Karpas-422 (cell line): ENCODE data around the gene MFAP3. TPM values are rescaled to one million over a fixed set of nuclear protein-coding genes. Genes with fewer than 3 reads are reported as not detected.

ENCODE experiments used
- DNase-seq: peaks from one replicate; pipeline ENCODE4 v3.0.0-alpha.2; 2015
- H2AFZ ChIP-seq: fragments of 200-600 bp; sonication (generic); 2 replicates; pipeline ENCODE4 v1.6.1; 2014; ENCODE audit warnings: antibody characterized with exemption, low read length, mixed read lengths
- H3K27ac ChIP-seq: fragments of 200-600 bp; sonication (generic); 2 replicates; pipeline ENCODE4 v1.5.1; 2014; ENCODE audit warnings: mild to moderate bottlenecking, low read length, moderate library complexity
- H3K27me3 ChIP-seq: fragments of 200-600 bp; sonication (generic); 2 replicates; pipeline ENCODE4 v1.6.1; 2014; ENCODE audit warnings: low read length, mixed read lengths
- H3K36me3 ChIP-seq: fragments of 200-600 bp; sonication (generic); 2 replicates; pipeline ENCODE4 v1.6.1; 2014; ENCODE audit warnings: low read length, mixed read lengths; ENCODE audit not compliant: insufficient read depth
- H3K4me1 ChIP-seq: fragments of 200-600 bp; sonication (generic); 2 replicates; pipeline ENCODE4 v1.6.1; 2014; ENCODE audit warnings: mild to moderate bottlenecking, low read length, mixed read lengths
- H3K4me2 ChIP-seq: fragments of 200-600 bp; sonication (generic); 2 replicates; pipeline ENCODE4 v1.6.1; 2014; ENCODE audit warnings: low read length, low read depth, mild to moderate bottlenecking; ENCODE audit not compliant: poor library complexity, severe bottlenecking
- H3K4me3 ChIP-seq: fragments of 200-600 bp; sonication (generic); 2 replicates; pipeline ENCODE4 v1.5.1; 2014; ENCODE audit warnings: mild to moderate bottlenecking, antibody characterized with exemption, low read length, mixed read lengths
- H3K79me2 ChIP-seq: fragments of 200-600 bp; sonication (generic); 2 replicates; pipeline ENCODE4 v1.6.1; 2014; ENCODE audit warnings: mild to moderate bottlenecking, low read length, mixed read lengths
- H3K9ac ChIP-seq: fragments of 200-600 bp; sonication (generic); 2 replicates; pipeline ENCODE4 v1.6.0; 2014; ENCODE audit warnings: low read length
- H3K9me2 ChIP-seq: fragments of 200-600 bp; sonication (generic), shearing (Covaris generic); replicated peaks from 2 replicates; pipeline ENCODE4 v1.6.0; 2014; ENCODE audit warnings: mild to moderate bottlenecking, low read length, moderate library complexity; ENCODE audit not compliant: insufficient read depth
- H3K9me3 ChIP-seq: fragments of 300-700, 200-600 bp; sonication (generic); 2 replicates; pipeline ENCODE4 v1.6.1; 2014; ENCODE audit warnings: low read length, mixed read lengths
- H4K20me1 ChIP-seq: fragments of 200-600 bp; sonication (generic); 2 replicates; pipeline ENCODE4 v1.6.1; 2014; ENCODE audit warnings: mild to moderate bottlenecking, antibody characterized with exemption, low read length, low read depth; ENCODE audit not compliant: insufficient read depth
- total RNA-seq: library from RNA; depleted of rRNA; stranded (reverse); fragments of >200 nt; shearing (Covaris generic); gene quantifications from 2 replicates; pipeline ENCODE4 v1.2.3, GENCODE V29; 2014; ENCODE audit warnings: low replicate concordance

MFAP3 gene
- total RNA-seq, 1 experiment from 2014 or later: 30.4 TPM

DNA sequence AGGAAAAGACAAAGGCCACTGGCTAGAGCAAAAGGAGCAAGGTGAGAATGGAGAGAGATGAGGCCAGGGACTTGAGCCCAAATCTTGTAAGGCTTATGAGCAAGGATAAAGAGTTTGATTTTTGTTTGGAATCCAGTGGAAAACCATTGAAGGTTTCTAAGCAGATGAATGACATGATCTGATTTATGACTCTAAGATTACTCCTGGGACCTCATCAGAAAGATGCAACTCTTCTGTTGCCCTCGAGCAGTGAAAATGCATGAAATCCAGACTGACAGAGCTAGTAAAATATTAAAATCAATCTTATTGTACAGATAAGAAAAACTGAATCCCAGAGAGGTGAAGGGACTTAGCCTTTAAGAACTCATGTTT lies 677 bp downstream of the MFAP3 start:
- H3K79me2 ChIP-seq: peaks cover 78% of the 10 kb centered on the region
- no peaks in the 10 kb centered on the region for H3K9me2 ChIP-seq
- H3K4me2 ChIP-seq: peak overlapping the region; percentile 86
- H3K9ac ChIP-seq: peak overlapping the region; percentile 82
- no peak for DNase-seq
- H3K36me3 ChIP-seq: no peaks in the 10 kb centered on the region
- H2AFZ ChIP-seq: no peak overlapping the region; the same call in 1 of the 2 replicates
- peaks cover 47% of the 10 kb centered on the region for H3K4me1 ChIP-seq
- H3K9me3 ChIP-seq: no peaks in the 10 kb centered on the region
- H3K27me3 ChIP-seq: no peaks in the 10 kb centered on the region
- H4K20me1 ChIP-seq: peaks cover 13% of the 10 kb centered on the region; the same call in 1 of the 2 replicates
- peak overlapping the region; percentile 82; the same call in 1 of the 2 replicates for H3K27ac ChIP-seq
- H3K4me3 ChIP-seq: peak overlapping the region; percentile 93

DNA sequence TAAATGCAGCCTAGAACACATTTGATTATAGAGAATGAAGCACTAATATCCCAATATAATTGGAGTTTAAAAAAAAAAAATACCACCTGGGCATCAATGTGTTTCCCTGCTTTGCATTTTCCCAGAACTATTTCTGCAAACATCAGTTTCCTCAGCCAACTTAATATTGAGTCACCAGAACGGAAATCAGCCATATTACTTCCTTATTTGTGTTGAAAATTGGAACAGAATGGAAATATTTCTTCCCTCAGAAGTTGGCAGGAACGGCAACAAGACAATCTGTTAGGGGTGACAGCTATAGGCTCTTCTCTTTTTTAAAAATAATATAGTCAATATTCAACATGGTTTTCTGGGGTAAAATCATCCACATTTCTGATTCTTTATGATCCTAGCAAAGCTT lies 4.0 kb downstream of the MFAP3 start:
- Histone ChIP-seq H4K20me1 (peaks cover 22% of the 10 kb centered on the region), H3K9me3 (no peaks in the 10 kb centered on the region), H2AFZ (no peak overlapping the region), H3K4me3 (no peak overlapping the region), H3K36me3 (no peaks in the 10 kb centered on the region), H3K27ac (no peak overlapping the region), H3K4me2 (no peak overlapping the region), H3K79me2 (peaks cover 83% of the 10 kb centered on the region), H3K4me1 (peaks cover 34% of the 10 kb centered on the region), H3K27me3 (no peaks in the 10 kb centered on the region), H3K9me2 (no peaks in the 10 kb centered on the region), H3K9ac (no peak overlapping the region)
- DNase-seq: no peak

DNA sequence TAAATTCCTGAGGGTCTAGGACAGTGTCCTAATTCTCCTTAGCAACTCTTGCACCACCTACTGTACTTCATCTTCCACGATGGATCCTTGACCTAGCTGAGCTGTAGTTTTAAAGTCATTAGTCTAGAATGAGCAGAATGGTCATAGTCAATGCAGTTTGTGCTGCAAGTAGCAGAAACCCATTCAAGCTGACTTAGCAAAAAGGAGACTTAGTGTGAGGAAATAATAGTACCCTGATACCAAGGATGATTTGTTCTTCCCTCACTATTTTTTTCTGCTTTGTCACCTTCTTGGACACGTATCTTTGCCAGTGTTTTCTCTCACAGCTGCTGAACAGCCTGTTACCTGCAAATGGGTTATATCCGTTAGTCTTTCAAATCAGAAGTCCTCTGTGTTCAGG lies 5.3 kb downstream of the MFAP3 start:
- H3K27me3 ChIP-seq: no peaks in the 10 kb centered on the region
- no peak overlapping the region for H3K4me2 ChIP-seq
- no peaks in the 10 kb centered on the region for H3K9me2 ChIP-seq
- H3K4me3 ChIP-seq: no peak overlapping the region
- no peak overlapping the region for H3K9ac ChIP-seq
- no peaks in the 10 kb centered on the region; the same call in 1 of the 2 replicates for H3K36me3 ChIP-seq
- H3K9me3 ChIP-seq: no peaks in the 10 kb centered on the region
- peaks cover 30% of the 10 kb centered on the region for H4K20me1 ChIP-seq
- peaks cover 32% of the 10 kb centered on the region for H3K4me1 ChIP-seq
- H3K79me2 ChIP-seq: peaks cover 75% of the 10 kb centered on the region
- DNase-seq: no peak
- H2AFZ ChIP-seq: no peak overlapping the region
- H3K27ac ChIP-seq: no peak overlapping the region

DNA sequence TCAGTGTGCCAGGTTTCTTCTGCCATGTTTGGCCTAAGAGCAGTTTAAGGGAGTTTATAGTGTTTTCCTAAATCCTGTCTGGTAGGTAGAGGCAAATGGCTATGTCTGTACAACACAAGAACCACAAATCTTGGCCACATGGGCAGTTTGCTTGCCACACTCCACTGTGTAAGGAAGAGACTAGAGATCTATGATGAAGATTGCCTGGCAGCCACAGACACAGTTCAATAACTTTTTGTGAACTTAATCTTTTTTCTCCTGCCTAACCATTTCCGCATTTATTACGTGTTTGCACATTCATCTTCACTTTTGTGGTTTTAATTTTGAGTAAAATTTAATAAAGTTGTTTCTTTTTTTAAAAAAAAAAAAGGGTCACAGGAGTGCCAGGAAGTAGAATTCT lies 5.8 kb downstream of the MFAP3 start:
- Histone ChIP-seq H2AFZ (no peak overlapping the region), H4K20me1 (peaks cover 35% of the 10 kb centered on the region), H3K79me2 (peaks cover 70% of the 10 kb centered on the region), H3K4me3 (no peak overlapping the region), H3K4me1 (peaks cover 30% of the 10 kb centered on the region), H3K9me2 (no peaks in the 10 kb centered on the region), H3K27me3 (no peaks in the 10 kb centered on the region), H3K9ac (no peak overlapping the region), H3K4me2 (no peak overlapping the region), H3K27ac (no peak overlapping the region), H3K9me3 (no peaks in the 10 kb centered on the region), H3K36me3 (peaks cover 4% of the 10 kb centered on the region; the same call in 1 of the 2 replicates)
- no peak for DNase-seq

DNA sequence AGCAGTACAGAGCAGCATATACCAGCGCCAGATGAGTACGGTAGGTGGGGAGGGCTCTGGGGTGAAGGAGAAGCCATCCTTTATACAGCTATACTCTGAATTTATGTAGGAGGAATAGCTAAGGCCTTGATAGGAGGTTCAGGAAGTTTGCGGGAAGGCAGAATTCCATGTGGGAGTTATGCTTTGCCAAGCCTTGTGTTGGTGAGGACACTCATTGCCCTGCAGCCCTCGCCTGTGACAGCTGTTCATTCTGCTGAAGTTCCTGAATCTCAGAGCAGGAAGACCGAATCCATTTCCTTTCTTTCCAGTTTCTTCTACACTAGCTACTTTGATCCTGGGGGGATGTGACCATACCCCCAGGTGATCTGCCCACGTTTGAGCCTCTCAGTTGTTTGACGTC lies 7.7 kb downstream of the MFAP3 start:
- H2AFZ ChIP-seq: no peak overlapping the region
- no peak overlapping the region for H3K27ac ChIP-seq
- H3K4me2 ChIP-seq: no peak overlapping the region
- H3K9me3 ChIP-seq: no peaks in the 10 kb centered on the region
- H3K4me1 ChIP-seq: peaks cover 11% of the 10 kb centered on the region
- no peak for DNase-seq
- H3K9ac ChIP-seq: no peak overlapping the region
- H3K36me3 ChIP-seq: peaks cover 15% of the 10 kb centered on the region; the same call in 1 of the 2 replicates
- H3K4me3 ChIP-seq: no peak overlapping the region
- peaks cover 51% of the 10 kb centered on the region for H3K79me2 ChIP-seq
- no peaks in the 10 kb centered on the region for H3K27me3 ChIP-seq
- peaks cover 46% of the 10 kb centered on the region for H4K20me1 ChIP-seq
- no peaks in the 10 kb centered on the region for H3K9me2 ChIP-seq

DNA sequence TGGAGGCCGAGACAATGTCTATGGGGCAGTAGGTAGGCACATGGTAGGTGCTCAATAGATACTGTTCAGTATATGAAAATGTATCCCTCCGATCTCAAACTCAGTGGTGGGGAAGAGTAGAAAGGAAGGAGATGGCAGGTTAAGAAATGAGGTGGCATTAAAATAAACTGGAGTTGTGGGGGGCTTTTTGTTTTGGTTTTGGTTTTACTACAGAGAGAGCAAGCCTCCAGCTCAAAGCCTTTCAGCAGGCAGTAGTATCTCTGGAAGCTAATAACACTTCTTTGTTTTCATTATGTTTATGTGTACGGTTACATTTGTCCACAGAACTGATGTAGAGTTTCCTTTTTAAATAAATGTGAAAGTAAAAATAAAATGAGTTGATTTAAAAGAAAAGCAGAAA lies 8.6 kb downstream of the MFAP3 start:
- no peak for DNase-seq
- no peak overlapping the region for H3K4me2 ChIP-seq

DNA sequence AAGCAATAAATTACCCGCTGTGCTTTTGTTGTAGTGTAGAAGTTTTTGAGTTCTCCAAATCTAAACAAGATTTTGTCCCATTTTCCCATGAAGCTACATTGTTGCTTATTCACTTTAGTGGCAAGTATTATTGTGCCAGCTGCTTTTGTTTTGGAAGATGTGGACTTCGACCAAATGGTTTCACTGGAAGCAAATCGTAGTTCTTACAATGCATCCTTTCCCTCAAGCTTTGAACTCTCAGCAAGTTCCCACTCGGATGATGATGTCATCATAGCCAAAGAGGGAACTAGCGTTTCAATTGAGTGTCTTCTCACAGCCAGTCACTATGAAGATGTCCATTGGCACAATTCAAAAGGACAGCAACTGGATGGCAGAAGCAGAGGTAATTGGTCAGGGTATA lies 10.9 kb downstream of the MFAP3 start:
- Histone ChIP-seq H3K4me3 (no peak overlapping the region), H3K9me2 (no peaks in the 10 kb centered on the region), H3K79me2 (peaks cover 27% of the 10 kb centered on the region), H3K9me3 (no peaks in the 10 kb centered on the region), H4K20me1 (peaks cover 59% of the 10 kb centered on the region), H3K4me2 (no peak overlapping the region), H3K36me3 (peaks cover 31% of the 10 kb centered on the region), H2AFZ (no peak overlapping the region), H3K27me3 (no peaks in the 10 kb centered on the region), H3K9ac (no peak overlapping the region), H3K27ac (no peak overlapping the region), H3K4me1 (no peaks in the 10 kb centered on the region)
- no peak for DNase-seq

More for the DNA sequence above, 8.6 kb downstream of the MFAP3 start:
- Histone ChIP-seq H3K79me2 (peaks cover 42% of the 10 kb centered on the region), H4K20me1 (peaks cover 49% of the 10 kb centered on the region), H3K36me3 (peaks cover 15% of the 10 kb centered on the region; the same call in 1 of the 2 replicates), H3K27me3 (no peaks in the 10 kb centered on the region), H3K9me2 (no peaks in the 10 kb centered on the region), H3K9ac (no peak overlapping the region), H3K9me3 (no peaks in the 10 kb centered on the region), H3K27ac (no peak overlapping the region), H3K4me3 (no peak overlapping the region), H2AFZ (no peak overlapping the region), H3K4me1 (peaks cover 4% of the 10 kb centered on the region; the same call in 1 of the 2 replicates)

DNA sequence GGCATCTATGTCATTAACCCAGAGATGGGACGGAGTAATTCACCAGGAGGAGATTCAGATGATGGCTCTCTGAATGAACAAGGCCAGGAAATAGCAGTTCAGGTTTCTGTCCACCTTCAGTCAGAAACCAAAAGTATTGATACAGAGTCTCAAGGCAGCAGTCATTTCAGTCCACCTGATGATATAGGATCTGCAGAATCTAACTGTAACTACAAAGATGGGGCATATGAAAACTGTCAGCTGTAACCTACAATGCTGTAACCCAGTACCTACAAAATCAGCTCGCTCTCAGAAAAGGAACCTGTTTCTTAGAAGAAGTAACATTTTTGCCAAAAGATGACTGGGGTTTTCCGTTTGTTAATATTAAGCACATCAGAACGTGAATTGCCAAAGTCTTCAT lies 14.7 kb downstream of the MFAP3 start:
- Histone ChIP-seq H3K36me3 (peaks cover 33% of the 10 kb centered on the region), H3K4me3 (no peak overlapping the region), H3K9me2 (no peaks in the 10 kb centered on the region), H3K27me3 (no peaks in the 10 kb centered on the region), H4K20me1 (peaks cover 80% of the 10 kb centered on the region), H3K79me2 (no peaks in the 10 kb centered on the region), H3K9me3 (no peaks in the 10 kb centered on the region), H3K9ac (no peak overlapping the region), H3K4me1 (peaks cover 17% of the 10 kb centered on the region), H2AFZ (no peak overlapping the region), H3K27ac (no peak overlapping the region), H3K4me2 (no peak overlapping the region)
- no peak for DNase-seq

DNA sequence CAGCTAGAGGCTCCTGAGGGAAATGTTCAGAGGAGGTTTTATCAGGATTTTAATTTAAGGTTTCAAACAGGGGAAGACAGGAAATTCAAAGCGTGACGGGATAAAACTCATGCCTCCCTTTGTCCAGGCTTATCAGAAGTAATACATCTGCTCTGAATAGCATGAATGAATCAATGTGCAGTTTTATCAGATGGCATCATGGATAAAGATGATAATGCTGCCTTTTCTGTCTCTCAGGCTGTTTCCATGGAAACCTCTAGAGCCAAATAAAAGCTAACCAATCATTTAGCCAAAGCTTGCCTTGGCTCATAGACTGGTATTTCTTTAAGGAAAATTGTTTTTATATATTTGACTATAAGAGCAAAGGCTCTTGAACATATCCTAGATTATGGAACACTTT lies 16.4 kb downstream of the MFAP3 start:
- Histone ChIP-seq H3K27ac (no peak overlapping the region), H3K27me3 (no peaks in the 10 kb centered on the region), H3K9ac (no peak overlapping the region), H3K4me3 (no peak overlapping the region), H3K79me2 (no peaks in the 10 kb centered on the region), H3K4me2 (no peak overlapping the region), H2AFZ (no peak overlapping the region), H4K20me1 (peaks cover 81% of the 10 kb centered on the region), H3K4me1 (peaks cover 33% of the 10 kb centered on the region), H3K36me3 (peaks cover 23% of the 10 kb centered on the region), H3K9me2 (no peaks in the 10 kb centered on the region), H3K9me3 (no peaks in the 10 kb centered on the region)
- peak; percentile 44 for DNase-seq
